ENCODE results near the gene VARS2.

- TF ChIP-seq, protein P1, sequence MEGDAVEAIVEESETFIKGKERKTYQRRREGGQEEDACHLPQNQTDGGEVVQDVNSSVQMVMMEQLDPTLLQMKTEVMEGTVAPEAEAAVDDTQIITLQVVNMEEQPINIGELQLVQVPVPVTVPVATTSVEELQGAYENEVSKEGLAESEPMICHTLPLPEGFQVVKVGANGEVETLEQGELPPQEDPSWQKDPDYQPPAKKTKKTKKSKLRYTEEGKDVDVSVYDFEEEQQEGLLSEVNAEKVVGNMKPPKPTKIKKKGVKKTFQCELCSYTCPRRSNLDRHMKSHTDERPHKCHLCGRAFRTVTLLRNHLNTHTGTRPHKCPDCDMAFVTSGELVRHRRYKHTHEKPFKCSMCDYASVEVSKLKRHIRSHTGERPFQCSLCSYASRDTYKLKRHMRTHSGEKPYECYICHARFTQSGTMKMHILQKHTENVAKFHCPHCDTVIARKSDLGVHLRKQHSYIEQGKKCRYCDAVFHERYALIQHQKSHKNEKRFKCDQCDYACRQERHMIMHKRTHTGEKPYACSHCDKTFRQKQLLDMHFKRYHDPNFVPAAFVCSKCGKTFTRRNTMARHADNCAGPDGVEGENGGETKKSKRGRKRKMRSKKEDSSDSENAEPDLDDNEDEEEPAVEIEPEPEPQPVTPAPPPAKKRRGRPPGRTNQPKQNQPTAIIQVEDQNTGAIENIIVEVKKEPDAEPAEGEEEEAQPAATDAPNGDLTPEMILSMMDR (IDR thresholded peaks at IDR 0.05), result no peak
- TF ChIP-seq POLR2A (IDR thresholded peaks at IDR 0.05), result no peak
These were observed 17.2 kb downstream of the VARS2 start for GRCh38 chr6:30931272-30931671.
